DMS79 (cell line): ENCODE results near the gene SLC5A9.
"Not testable (repeated sequence)": the region's sequence is repeated elsewhere in the genome, so short reads cannot be mapped to it uniquely, and the experiment has no call there.

ENCODE experiments used
- DNase-seq: peaks from one replicate; lab custom pipeline; 2025; lab: John Stamatoyannopoulos, UW

Gene SLC5A9

DNA sequence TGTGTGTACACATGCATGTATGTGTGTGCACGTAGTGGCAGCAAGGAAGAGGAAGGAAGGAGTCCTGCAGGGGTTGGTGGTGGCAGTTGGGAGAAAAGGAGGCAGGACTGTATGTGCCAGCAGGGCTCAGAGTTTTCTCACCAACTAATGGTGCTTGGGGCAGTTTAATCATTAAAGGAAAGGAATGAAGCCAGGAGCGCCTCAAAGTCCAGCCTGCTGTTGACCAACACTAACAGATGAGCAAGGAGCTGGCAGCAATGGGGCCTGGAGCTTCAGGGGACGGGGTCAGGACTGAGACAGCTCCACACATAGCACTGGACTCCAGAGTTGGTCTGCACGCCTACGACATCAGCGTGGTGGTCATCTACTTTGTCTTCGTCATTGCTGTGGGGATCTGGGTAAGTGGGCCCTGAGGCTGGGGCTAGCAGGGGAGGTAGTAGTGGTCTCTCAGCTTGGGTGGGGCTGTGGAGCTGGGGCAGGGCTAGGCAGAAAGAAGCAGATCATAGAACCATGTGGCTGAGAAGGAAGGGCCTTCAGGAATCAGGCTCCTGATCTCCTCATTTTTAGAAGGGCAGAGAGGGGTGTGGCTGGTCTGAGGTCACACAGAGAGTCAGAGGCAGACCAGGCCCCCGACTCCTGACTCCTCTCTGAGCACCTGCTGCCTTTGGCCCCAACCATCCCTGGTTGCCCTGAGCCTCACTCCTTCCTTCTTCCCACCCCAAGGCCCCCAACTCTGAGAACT lies at the start of gene SLC5A9:
TSS of gene SLC5A9 (plus strand) at position 216 of the 742 bp plus-strand sequence. CDS start at position 237, 21 bp downstream.
- no peak for DNase-seq

DNA sequence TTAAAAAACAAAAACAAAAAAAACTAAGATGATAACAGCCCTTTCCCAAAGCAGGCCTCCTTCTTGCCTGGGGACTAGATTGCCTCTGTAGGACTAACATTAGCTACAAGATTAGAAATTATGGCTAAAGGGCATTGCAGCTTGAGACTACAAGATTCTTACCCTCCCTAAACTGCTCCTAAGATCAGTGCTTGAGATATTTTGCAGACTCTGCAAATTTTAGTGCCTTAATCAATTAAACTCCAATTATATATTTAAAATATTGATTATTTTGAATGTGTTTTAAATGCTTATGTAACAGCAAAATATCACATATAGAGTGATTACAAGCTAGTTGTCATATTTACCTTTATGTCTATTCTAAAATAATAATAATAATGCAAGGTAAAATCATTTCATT lies 47.4 kb upstream of the SLC5A9 start:
- DNase-seq: no peak

DNA sequence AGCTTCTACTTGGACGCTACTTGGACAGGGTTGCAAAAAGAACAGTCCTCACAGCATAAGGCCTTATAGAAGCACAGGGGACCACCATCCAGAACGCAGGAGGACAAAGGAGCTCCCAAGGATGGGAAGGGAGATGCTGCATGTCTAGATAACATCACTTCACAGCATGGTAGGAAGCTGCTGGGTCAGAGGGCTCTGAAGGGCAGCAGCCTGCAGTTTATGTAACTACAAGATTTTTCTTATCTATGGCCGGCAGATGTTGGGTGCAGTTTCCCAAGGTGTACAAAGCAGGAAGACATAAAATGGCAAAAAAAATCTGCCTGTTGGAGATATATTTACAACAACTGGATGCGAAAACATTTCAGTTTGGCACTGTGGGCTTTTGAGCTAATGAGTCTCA lies 45.3 kb upstream of the SLC5A9 start:
- no peak for DNase-seq

DNA sequence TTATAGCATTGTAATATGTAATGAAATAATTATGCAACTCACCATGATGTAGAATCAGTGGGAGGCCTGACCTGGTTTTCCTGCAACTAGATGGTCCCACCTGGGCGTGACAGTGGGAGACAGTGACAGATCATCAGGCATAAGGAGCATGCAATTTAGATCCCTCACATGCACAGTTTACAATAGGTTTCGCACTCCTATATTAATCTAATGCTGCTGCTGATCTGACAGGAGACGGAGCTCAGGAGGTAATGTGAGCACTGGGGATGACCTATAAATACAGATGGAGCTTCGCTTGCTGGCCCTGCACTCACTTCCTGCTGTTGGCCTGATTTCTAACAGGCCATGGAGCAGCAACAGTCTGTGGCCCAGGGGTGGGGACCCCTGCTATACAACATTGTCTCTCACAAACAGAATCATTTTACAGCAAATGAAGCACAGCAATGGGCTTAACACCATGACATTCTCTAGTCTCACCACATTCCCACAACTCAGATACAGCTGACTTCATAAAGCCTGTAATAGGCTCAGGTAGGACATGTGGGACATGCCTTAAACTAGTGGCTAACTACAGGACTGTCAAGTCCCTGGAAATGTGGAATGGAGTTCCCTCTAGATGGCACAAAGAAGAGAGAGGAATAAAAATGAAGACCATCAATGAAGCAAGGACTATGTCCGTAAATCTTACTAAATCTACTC lies 40.7 kb upstream of the SLC5A9 start:
- DNase-seq: peak; percentile 50

DNA sequence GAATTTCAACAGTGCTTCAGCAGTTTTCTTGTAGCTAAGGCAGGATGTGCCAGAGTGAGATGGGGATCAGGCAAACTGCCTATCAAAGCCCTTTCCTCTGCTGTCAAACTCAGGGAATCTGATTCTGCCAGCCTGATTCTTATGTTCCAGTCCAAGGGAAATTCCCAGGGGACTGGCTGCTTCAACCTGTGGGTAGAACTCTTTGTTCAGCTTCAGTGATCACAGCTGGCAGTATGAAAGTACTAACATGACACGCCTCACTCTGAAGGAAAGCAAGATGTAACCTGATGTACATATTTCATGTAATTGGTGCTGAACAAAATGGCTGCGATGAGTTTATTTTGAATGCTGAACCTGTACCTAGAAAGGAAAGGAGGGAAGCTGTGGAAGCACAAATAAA lies 40.1 kb upstream of the SLC5A9 start:
- DNase-seq: peak; percentile 98

DNA sequence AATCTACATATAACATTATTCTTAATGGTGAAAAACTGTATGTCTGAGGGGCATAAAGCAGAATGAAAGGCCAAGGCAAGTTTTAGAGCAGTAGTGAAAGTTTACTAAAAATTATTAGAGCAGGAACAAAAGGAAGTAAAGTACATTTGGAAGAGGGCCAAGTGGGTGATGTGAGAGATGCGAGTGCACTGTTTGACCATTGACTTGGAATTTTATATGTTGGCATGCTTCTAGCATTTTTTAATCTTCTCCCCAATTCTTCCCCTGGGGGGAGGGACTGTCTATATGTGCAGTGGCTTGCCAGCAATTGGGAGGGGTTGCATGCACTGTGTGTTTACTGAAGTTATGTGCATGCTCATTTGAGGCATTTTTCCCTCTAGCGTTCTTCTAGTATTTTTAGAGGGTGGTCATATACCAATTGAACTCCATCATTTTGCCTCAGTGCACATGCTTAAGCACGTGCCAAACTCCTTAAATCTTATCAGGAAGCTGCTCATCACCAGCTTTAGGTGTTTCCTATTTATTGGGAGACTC lies 36.1 kb upstream of the SLC5A9 start:
- DNase-seq: no peak

DNA sequence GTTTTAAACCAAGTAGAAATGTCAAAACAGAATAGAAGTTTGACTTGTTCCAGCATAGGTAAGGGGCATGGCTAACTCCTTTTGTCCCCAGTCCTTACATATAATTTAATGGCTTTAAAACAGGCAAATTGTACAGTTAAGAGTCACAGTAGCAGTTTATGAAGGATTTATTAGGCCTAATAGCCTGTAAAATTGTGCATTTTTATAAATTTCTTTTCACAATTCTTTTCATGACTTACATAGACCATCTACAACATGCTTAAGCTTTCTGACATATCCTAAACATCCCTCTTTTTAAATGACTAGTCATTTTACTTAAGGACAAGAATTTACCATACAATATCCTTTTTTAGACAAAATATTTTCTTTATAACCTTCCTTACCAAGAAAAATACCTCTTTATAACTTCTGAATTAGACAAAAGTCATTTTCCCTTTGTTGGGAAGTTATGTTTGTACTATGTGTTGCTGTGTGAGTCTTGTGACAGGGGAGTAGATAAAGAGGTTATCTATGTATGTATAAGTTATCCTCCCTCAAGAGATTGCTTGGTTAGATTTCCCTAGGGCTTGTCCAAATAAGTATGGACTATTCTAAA lies 34.5 kb upstream of the SLC5A9 start:
- DNase-seq: no peak

DNA sequence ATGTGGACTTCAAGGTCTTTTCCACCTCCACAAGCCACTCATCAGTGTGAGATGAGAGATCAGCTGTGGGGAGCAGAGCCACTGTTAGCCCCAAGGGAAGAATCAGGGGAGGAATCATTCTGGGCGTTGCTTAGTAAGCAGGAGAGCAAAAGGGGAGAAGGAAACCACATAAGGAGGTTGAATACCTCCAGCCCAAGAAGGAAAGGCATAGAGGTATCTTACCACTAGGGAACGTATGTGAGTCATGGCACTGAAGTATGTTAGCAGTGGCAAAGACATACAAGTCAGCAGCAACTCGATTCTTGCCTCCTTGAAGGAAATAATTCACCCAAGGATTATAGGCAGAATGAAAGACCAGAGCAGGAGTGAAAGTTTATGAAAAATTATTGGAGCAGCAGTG lies 31.6 kb upstream of the SLC5A9 start:
- peak; percentile 21 for DNase-seq

DNA sequence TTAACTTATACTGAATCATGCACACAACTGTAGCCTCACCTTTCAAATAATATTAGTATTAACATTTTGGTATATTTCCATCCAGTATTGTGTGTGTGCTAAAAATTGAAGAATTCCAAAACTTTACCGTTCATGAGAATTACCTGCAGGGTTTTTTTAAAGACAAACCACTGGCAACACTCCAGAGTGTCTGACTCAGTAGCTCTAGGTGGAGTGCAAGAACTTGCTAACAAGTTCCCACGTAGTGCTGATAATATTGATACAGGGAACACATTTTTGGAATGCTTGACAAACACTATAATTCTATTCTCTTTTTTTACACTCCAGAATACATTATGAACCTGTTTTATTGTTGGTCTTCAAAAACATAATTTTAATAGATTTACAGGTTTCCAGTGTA lies 27.7 kb upstream of the SLC5A9 start:
- no peak for DNase-seq

DNA sequence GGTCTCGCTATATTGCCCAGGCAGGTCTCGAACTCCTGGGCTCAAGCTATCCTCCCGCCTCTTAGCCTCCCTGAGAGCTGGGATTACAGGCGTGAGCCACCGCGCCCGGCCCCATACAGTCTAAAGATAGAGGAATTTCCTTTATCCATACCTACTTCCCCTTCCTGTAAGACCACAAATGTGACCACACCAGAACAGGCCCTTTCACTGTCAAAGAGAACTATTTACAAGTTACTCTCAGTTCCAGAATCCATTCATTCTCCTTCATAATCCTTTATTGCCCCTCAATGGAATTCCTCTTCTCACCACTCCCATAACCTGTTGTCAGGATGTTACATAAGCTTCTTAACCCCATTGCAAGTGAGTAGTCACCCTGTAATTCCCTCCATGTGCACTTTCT lies 26.3 kb upstream of the SLC5A9 start:
- DNase-seq: no peak

DNA sequence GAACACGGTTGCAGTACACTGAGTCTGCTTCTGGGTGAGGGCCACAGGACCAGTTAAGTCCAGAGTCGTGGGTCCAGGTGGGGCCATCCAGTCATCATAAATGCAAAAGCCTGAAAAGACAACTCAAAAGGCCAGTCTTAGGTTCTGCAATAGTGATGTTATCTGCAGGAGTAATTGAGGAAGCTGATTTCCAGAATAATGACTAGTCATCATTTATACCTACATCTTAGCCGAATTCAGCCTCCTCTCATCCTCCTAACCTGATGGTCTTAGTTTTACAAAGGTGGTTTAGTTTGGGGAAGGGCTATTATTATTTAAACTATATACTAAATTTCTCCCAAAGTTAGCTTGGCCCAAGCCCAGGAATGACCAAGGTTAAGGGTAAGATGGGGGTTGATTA lies 23.5 kb upstream of the SLC5A9 start:
- no peak for DNase-seq

DNA sequence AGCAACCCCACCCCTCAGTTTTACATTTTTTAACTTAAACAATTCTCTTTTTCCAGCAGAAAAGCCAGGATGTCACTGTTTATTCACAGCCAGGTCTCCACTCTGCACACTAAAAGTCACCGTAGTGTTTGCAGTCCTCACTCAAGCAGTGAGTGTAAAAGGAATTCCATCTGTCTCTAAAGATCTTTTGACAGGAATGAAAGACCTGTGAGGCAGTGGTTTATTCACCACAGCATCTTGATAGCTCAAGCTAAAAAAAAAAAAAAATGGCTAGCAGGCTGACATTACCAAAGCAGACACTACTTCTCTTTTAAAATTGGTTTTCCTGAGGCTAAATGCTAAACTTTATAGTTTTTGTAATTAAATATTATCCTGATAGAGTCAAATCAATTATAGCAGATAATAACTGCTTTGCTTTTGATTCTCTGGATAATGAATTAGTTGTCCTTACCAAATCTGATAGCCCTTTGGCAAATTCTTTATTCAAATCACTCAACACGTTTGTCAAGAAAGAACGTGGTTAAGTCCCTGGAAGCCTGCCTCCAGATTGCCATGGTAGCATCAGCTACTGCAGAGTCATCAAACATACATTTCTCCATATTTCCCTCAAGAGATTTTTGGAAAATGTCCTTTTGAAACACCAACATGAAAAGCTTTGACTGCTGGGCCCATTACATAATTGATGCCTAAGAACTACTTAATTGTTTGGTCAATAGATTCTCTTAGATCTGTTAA lies 22.2 kb upstream of the SLC5A9 start:
- DNase-seq: peak; percentile 36

DNA sequence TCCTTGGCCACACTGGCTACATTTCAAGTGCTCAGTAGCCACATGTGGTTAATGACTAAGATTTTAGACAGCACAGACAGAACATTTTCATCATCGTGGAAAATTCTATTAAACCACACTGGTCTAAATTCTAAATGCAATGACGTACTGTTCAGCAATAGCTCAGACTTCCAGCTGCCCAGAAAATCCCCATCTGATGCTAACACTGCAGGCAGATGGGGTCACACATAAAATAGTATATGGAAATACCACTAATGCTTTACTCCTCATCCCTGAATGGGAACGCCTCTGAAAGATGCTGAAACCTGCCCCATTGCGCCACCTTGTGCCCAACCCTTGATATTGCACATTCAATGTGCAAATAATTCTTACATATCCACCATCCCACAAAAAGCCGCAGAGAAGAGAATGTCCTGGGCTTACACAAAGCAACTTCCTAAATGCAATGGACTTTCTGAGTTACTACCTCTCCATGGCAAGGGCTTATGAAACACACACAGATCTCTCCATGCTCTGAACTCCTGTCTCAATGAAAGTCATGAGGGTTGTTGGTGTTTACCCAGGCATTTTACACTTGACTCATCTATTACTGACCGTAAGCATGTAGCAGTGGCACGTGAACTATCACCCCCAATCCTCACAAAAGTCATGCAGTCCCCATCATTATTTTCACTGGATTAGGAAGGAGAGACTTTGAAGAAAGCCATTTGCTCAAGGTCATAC lies 20.3 kb upstream of the SLC5A9 start:
- peak; percentile 41 for DNase-seq

DNA sequence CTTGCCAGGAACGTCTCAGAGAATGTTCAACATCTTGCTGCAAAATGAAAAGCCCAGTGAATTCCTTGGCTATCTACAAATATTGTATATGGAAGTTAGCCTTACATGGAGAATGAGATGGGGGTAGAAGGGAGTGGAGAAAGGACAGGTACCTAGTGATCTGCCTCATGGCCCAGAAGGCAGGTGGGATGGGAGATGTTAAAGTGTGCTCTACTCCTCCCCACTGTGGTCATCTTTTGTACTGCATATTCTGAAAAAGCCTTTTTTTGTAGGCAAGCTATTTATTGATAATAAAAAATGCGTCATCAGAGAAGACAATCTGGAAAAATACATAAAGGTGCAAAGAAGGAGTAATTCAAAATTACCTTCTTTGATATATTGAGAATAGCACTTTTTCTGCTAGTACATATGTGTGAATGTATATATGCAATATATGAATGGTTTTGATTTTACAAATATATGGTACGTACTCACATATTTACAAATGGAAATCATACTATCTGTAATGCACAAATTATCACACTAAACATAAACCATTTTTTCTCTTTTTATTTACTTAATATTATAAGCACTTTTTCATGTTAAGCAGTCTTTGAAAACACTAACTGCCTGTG lies 19.1 kb upstream of the SLC5A9 start:
- DNase-seq: no peak

DNA sequence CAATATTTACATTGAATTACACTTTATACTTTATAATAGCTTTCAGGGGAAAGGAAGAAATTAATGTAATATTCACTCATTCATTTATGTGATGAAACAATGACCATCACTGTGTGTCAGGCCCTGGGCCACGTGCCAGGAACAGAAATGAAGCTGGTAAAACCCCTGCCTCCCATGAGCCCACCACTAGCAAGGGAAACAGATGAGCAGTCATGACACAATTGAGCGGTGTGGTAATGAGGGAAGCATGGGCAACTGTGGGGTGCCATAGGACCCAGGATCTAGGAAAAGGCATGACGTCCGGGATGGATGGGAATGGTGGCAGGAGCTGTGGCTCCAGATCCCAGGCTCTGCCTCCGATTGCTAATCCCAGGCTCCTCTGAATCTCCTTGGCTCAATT lies 17.0 kb upstream of the SLC5A9 start:
- DNase-seq: no peak

DNA sequence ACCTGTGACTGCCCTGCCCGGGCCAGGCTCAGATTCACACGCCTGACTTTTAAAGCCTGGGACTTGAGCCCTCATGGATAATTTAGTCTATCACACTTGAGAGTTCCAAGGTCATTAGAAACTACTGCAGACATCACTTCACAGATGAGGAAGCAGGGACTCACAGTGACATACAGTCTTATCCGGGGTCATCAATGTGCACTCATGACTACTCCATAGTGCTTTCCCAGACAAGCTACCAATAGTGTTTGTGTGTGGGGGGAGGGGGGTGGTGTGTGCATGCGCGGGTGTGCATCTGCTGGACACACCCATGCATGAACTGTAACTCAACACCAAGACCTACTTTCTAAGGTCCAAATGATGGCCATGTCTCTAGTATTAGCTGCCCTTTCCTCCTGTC lies 16.1 kb upstream of the SLC5A9 start:
- peak; percentile 78 for DNase-seq

DNA sequence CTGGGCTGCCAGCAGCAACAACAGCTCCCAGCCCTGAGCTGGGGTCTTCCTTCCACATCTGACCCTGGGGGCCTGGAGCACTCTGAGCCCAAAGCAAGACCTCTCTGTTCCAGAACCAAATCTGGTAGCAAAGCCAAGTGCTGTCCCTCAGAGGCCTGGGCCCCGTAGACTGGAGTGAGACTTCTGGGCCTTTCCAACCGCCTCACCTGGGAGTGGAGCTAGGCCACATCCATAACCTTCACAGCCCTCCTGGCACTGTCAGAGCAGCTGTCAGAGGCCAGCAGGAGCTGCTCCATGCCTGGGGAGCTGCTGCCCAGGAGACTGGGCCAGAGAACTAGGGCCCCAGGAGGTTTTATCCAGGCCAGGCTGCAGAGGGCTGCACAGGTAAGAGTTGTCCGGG lies 15.4 kb upstream of the SLC5A9 start:
- no peak for DNase-seq

DNA sequence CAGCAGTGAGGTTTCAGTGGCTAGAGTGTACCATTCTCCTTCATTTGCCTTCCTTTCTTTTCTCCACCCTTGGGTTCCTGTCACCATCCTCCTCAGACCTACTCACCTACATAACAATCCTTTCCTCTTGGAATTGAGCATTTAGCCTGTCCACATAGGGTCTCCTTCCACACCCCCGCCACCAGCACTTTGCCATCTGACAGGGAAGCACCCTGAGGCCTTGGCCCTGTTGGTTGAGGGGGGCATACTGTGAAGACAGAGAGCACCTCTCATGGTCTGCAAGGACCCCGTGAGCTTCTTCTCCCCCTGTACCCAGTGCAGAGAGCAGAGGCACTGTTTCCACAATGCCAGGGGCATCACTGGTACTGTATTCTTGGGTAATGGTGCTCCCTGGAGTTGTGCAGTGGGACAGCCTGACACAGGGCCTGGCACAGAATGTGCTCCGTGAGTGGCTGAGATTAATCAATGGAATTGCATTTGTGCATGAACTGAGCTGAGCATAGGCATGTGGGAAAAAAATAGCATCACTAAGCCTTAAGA lies 14.9 kb upstream of the SLC5A9 start:
- DNase-seq: no peak

DNA sequence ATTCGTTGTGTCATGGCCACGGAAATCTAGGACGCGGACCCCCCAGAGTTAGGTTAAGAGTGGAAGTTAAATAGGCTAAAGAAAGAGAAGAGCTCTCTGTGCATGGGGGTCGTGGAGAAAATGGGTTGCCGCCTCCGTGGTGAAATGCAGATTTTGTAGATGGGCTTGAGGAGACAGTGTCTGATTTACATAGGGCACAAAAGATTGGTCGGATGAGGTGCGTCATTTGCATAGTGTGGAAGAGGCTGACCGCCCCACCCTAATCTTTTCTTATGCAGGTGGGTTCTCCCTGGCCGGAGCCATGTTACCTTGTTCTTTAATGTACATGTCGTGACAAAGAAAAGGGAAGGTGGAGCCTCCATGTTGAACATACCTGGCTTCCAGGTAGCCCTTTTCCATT lies 14.3 kb upstream of the SLC5A9 start:
- DNase-seq: no peak

DNA sequence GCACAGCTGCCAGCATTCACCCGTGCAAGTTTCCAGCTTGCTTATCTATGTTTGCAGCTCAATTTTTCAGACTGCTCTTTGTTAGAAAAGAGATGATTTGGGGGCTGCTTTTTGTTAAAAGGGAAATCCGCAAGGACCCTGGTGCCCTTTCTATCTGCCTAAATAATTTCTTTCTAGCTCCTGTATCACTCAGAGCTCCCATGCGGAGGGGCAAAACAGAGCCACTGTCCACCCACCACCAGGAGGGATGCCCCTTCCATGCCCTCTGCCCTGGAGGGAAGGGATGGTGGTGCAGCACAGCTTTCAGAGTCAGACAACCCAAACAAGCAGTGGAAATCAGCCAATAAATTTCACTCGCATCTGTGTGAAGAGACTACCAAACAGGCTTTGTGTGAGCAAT lies 13.9 kb upstream of the SLC5A9 start:
- no peak for DNase-seq

DNA sequence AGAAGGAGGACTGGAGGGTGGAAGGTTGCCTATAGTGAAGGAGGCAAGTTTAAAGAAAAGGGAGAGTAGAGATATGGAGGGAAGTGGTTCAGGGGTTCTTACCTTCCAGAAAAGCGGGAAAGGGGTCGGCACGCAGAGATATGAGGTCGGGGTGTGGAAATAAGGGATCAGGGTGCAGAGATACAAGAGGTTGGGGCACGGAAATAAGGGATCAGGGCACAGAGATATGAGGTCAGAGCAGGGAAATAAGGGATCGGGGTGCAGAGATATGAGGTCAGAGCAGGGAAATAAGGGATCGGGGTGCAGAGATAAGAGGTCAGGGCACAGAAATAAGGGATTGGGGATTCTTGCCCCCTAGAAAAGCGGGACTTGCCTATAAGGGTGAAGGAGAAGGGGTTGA lies 9.1 kb upstream of the SLC5A9 start:
- DNase-seq: not testable (repeated sequence)
